Body of pancreas (tissue), 4 donors: ENCODE measurements around the gene C1QTNF4.

Experiments used
- POLR2A ChIP-seq, 3 donors: fragments of 450-650 bp; IDR thresholded peaks; one replicate each; pipeline ENCODE4 v1.6.1; 2016; ENCODE audit warnings: antibody characterized with exemption in 3 of 3, mild to moderate bottlenecking in 2 of 3
- TF ChIP-seq, protein P1 (sequence below), 7 experiments: fragments of 450-650 bp in 4 of 7; fragments of 200-600 bp in 3 of 7; sonication (generic) in 3 of 7; IDR thresholded peaks; one replicate each; pipeline ENCODE4 v1.5.1; 2016 to 2019; ENCODE audit warnings: antibody characterized with exemption in 7 of 7

DNA sequence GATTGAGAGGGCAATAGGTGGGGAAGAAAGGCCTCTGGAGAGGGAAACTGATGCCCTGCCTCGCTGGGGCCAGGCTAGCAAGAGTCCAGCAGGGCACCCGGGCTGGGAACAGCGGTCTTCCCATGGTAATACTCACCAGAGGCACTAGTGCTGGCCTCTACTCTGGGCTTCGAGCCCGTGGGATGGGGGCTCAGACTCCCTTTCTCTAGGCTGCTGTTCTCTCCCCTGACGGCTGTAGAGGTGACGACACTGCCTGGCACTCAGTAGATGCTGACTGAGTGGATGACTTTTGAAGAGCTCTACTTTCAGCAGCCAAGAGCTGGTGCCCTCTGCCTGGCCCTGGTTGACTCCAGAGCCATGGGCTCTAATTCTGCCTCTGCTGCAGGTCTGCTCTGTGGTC, 818 bp upstream of the C1QTNF4 start:
- TF ChIP-seq, protein P1, sequence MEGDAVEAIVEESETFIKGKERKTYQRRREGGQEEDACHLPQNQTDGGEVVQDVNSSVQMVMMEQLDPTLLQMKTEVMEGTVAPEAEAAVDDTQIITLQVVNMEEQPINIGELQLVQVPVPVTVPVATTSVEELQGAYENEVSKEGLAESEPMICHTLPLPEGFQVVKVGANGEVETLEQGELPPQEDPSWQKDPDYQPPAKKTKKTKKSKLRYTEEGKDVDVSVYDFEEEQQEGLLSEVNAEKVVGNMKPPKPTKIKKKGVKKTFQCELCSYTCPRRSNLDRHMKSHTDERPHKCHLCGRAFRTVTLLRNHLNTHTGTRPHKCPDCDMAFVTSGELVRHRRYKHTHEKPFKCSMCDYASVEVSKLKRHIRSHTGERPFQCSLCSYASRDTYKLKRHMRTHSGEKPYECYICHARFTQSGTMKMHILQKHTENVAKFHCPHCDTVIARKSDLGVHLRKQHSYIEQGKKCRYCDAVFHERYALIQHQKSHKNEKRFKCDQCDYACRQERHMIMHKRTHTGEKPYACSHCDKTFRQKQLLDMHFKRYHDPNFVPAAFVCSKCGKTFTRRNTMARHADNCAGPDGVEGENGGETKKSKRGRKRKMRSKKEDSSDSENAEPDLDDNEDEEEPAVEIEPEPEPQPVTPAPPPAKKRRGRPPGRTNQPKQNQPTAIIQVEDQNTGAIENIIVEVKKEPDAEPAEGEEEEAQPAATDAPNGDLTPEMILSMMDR (IDR thresholded peaks at IDR 0.05): no peak
- no peak for TF ChIP-seq POLR2A (IDR thresholded peaks at IDR 0.05)
